HG03064 (cell line): ENCODE data around the gene GIGYF2.

Experiments used
- ATAC-seq: cut with Tn5 transposase; IDR thresholded peaks from one replicate; pipeline ENCODE4 v1.9.1; 2021; ENCODE audit warnings: low read depth; ENCODE audit not compliant: unreplicated experiment

GIGYF2 gene

DNA sequence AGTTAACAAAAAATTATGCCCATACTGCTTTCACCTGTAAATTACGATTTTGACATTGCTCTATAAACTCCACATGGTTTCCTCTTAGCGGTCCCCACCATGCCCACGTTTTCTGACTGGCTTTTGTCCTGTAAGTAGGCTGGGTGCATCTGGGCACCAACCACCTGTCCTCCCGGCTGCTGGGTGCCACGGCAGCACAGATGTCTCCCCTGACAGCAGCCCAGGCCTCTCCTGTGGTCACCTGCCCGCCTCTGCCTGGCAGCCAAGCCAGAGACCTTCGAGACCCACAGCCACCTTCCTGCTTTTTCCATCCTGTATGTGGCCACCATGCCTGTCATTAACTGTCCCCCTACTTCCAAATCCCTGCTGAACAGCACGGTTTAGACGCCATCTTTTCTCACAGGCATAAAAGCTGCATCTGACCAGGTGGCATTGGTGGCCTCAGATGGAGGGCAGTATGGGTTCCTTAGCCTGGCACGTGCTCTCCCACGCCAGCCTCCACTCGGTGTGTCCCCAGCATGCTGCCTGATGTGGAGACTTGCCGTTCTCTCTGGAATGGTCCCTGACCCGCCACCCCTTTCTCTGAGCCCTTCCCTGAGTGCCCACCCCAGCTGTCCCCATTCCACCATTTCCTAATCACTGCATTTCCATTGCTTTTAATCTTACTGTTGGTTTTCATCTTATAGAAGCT, 191.9 kb downstream of the GIGYF2 start:
- ATAC-seq: no peak

DNA sequence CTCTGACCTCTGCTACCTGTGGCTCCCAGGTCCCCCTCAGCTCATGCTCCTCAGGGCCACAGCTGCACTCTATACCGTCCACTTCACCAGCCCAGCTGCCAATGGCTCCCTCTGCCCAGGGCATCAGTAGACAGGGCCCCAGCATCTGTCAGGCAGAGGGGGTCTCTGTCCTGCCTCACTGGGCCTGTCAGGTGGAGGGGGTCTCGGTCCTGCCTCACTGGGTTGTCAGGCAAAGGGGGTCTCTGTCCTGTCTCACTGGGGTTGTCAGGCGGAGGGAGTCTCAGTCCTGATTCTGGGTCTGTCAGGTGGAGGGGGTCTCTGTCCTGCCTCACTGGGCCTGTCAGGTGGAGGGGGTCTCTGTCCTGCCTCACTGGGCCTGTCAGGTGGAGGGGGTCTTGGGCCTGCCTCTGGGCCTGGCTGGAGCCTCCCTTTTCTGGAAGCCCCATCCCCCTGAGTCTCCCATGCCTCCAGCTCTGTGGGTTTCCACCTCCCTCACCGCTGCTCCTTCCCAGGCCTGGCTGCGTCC, 192.8 kb downstream of the GIGYF2 start:
- ATAC-seq: no peak

DNA sequence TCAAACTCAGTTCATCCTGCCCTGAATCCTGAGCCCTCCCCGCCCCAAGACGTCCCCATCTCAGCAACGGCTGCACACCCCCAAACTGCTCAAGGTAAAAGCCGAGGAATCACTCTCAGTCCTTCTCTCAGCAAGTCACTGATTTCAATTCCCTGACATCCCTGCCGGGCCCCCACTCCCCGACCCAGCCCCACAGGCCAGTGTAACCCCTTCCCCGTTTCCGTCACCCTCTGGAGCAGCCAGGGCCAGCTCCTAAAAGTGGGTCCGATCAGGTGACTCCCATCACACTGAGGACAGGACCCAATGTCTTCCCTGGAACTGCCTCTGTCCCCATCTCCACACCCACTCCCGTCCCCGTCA, 193.4 kb downstream of the GIGYF2 start:
- ATAC-seq: no peak

GRCh38 chr2:232890896-232891601, 193.9 kb downstream of the GIGYF2 start:
- ATAC-seq: no peak

- no peak for ATAC-seq
These were observed 194.5 kb downstream of the GIGYF2 start for GRCh38 chr2:232891621-232892071.

DNA sequence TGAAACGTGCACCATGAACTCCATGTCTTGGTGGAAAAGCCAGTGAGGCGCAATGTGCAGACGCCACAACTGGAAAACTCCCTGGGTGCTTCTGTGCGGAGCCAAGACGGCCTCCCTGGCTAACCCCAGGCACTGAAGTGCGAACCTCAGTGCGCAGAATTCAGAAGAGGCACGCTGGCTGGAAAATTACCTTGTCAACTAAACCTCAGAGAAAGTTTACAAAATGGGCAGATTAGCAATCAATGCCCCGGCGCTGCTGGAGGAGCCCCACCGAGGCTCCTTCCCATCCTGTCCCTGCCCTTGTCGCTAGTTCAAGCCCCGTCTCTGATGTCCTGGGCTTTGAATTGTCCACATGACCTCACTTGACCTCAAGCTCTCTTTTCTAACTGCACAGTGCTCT, 195.1 kb downstream of the GIGYF2 start:
- no peak for ATAC-seq

- no peak for ATAC-seq
These were observed 195.7 kb downstream of the GIGYF2 start for GRCh38 chr2:232892843-232893242.

GRCh38 chr2:232893834-232894233, 196.7 kb downstream of the GIGYF2 start:
- no peak for ATAC-seq

GRCh38 chr2:232894251-232894650, 197.1 kb downstream of the GIGYF2 start:
- ATAC-seq: no peak

DNA sequence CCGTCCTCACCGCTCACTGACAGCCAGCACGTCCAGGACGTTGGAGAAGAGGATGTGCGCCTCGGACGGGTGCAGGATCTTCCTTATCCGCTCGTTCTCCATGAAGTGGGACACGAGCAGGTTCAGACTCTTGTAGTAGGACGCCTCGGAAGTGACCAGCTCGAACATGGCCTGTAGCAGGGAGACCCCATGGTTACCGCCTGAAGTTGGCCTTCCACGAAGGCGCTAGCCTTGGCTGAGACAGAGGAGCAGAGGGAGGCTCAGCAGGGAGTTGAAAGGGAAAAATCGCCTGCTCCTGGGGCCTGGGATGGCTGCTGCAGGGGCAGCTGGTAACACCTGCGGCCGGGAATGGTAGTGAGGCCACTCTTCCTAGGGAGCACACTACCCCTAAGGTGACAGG, 197.6 kb downstream of the GIGYF2 start:
- ATAC-seq: no peak

- ATAC-seq: no peak
These were observed 199.0 kb downstream of the GIGYF2 start for GRCh38 chr2:232896111-232896510.

GRCh38 chr2:232896720-232897597, 199.8 kb downstream of the GIGYF2 start:
- no peak for ATAC-seq

DNA sequence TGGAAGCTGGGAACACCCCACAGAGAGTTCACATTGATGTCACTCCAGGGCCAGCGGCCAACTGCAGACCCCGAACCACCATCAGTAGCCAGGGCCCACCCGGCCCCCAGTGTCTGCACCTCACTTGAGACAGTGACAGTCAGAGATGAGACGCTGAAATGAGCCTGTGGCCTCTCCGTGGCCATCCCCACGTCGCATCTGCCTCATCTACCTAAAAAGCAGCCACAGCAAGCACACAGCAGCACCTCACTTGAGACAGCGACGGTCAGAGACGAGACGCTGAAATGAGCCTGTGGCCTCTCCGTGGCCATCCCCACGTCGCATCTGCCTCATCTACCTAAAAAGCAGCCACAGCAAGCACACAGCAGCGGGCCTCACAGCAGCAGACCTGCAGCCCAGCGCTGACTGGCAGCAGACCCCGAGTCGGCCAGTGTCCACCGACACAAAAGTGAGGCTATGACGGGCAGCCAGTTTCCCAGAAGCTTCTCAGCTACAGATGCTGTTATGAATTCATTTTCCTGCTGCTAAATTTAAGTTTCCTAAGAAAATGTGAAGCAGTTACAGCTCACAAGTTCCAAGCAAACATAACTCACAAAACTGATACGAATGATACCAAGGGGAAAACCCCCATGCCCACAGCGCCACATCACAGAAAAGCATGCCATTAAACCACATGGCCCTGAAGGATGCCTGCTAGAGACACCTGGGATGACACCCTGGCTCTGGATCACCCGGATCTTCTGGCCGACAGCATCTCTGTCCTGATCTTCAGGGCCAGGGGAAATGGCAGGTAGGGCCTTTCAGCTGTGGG, 200.7 kb downstream of the GIGYF2 start:
- ATAC-seq: no peak

DNA sequence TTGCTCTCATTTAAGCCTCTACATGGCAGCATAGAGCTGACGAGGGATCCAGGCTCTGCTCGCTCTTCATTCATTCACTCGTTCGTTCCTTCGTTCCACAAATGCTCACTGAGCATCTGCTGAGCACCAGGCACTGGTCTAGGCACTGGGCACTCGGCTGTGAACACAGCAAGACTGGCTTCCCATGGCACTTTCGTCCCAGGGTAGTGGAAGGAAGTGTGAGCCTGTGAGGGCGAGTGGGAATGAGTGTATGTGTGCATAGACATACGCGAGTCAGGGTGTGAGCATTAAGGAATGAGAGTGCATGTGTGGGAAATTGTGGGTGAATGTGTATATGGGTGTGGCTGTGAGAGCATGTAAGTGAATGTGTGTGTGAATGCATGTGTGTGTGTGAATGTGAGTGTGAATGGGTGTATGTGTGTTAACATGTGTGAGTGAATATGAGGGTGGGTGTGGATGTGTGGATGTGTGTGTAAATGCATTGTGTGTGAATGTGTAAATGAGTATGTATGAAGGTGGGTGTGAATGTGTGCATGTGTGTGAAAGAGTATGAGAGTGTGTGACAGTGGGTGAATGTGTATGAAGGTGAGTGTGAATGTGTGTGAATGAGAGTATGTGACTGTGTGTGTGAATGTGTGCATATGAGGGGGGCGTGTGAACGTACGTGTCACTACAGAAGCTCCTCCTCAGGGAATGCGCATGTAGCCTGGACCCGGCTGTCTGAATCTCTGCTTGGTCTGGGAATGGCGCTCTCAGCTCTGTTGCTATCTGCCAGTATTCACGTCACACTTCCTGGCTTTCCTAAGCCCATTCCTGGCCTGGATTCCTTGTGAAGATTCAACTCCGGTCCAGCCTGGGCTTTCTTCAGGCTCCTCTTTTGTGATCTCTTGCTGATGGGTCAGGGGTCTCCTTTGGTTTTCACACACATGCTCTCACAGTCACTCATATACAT, 201.7 kb downstream of the GIGYF2 start:
- no peak for ATAC-seq

- ATAC-seq: no peak
These were observed 203.9 kb downstream of the GIGYF2 start for GRCh38 chr2:232900811-232901735.

GRCh38 chr2:232901736-232902578, 204.8 kb downstream of the GIGYF2 start:
- ATAC-seq: no peak

DNA sequence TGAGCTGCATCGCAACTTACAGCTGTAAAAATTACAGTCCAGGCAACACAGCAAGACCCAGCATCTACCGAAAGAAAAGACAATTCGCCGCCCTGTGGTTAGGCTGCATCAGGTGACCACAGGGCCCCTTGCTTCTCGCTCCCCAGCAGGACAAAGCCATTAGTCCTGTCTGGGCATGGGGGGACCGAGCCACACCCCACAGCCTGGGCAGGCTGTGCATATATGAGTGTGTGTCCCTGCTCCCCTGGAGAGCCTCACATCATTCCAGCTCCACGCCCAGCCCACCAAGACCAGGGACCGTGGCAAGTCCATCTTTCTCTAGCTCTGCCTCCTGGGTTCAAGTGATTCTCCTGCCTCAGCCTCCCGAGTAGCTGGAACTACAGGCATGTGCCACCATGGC, 206.9 kb downstream of the GIGYF2 start:
- no peak for ATAC-seq
